Measurements from ENCODE around the gene SFXN2.
"Not testable (repeated sequence)": the region's sequence is repeated elsewhere in the genome, so short reads cannot be mapped to it uniquely, and the experiment has no call there.

The SFXN2 gene

GRCh38 chr10:102714621-102715455 lies at the start of gene SFXN2:
Gene SFXN2, plus strand, starts transcription at chr10:102714636. Its CDS starts 12,001 bp downstream, at chr10:102726637.
- peak; percentile 69 for DNase-seq

GRCh38 chr10:102665904-102666509 lies 48.4 kb upstream of the SFXN2 start:
- DNase-seq, result no peak

DNA sequence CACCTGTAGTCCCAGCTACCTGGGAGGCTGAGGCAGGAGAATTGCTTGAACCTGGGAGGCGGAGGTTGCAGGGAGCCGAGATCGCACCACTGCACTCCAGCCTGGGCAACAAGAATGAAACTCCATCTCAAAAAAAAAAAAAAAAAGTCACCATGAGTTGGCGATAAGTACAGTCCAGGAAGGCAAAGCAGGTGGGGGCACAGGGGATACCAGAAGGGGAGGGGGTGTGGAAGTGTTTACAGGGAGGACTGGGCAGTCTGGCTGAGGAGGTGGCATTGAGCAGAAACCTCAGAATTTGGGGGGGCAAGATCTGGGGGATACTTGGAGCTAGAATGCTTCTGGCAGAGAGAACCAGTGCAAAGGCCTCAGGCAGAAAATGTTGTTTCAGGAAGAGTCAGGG lies 47.0 kb upstream of the SFXN2 start:
- not testable (repeated sequence) for DNase-seq

DNA sequence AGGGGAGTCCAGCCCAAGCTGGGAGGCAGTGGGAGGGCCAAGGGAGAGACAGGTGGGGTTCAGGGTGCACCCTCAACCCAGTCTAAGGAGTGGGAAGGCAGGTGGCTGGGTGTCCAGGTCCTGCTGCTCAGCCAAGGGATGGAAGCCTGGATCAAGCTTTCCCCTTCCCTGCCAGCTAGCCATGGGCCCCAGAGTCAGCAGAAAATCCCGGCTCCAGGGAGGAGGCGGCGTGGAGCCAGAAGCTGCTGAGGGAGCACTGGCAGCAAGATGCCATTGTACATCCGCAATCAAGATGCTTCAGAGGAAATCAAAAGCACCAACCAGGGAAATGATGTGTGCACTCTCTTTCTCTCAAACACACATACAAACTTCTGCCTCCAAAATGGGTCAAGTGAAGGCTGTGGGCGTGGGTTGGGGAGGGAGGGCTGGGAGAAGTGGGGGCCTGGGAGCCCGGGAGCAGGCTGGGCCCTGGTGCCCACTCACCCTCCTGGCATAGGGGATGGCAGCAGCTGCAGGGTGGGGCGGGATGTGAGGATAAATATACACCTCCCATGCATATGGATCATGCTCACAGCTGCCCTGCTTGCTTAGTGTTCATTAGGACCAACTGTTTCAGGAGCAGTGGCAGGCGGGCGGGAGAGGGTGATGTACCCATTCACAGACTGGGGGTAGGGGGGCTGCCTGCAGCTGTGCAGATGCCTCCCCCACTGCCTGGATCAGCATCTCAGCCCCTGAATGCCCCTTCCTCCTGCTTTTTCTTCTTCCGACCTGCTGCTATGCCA lies 45.9 kb upstream of the SFXN2 start:
- DNase-seq, result no peak

DNA sequence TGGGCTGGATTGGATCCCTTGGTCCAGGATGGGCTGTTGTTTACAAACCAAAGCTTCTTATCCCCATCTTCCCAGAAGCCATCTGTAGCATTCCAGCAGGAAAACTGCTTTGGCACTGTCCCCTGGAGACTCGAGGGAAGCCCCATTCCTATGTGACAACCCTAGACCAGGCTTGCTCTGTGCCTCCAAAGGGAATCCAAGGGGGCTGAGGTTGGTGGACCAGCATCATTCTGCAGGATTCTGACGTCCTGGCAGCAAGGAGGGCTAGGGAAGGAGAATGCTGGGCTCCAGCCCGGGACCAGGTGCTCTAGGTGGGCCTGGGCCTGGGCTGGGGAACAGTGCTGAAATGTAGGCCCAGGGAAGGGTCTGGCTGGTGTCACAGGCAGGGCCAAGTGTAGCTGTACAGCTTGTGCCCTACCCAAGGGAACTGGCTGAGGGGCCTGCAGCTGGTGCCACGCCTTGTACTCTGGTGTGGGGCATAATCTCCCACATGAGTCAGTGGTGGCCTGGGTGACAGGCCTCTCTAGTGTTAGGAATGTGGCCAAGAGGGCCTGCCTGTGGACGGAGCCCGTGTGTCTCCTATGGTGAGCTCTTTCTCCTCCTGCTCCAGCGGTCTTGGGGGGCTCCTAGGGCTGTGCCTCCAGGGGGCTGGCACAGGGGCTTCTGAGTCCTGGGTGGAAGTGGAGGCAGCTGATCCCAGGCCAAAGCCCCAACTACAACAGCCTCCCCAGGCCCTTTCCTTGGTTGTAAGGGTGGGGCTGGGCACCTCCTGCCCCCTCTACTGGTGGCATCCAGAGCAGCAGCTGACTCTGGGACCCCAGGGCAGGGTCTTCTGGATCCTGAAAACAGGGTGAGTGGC lies 45.0 kb upstream of the SFXN2 start:
- DNase-seq, result peak; percentile 74

DNA sequence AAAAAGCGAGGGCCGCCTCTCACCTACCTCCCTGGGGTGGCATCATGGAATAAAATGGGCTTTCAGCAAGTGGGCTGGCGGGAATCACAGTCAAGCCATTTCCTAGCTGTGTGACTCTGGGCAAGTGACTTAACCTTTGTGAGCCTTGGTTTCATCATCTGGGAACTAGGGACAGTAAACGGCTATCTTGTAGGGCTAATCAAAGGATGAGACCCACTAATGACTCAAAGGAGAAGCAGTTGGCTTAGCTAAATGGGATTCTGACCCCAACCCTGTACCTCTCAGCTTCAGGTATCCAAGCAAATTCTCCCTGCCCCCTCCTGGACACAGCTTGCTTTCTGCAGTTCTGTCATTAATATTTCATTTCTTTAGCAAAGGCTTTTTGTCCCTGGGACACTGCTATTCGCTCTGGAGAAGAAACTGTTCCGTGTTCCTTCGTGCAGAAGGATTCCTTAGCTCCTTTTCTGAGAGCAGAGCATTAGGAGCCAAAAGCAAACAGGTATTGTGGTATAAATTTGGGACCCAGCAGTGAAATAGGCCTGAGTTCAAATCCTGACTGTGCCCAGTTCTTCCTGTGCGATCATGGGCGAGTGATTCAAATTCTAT lies 44.3 kb upstream of the SFXN2 start:
- no peak for DNase-seq

DNA sequence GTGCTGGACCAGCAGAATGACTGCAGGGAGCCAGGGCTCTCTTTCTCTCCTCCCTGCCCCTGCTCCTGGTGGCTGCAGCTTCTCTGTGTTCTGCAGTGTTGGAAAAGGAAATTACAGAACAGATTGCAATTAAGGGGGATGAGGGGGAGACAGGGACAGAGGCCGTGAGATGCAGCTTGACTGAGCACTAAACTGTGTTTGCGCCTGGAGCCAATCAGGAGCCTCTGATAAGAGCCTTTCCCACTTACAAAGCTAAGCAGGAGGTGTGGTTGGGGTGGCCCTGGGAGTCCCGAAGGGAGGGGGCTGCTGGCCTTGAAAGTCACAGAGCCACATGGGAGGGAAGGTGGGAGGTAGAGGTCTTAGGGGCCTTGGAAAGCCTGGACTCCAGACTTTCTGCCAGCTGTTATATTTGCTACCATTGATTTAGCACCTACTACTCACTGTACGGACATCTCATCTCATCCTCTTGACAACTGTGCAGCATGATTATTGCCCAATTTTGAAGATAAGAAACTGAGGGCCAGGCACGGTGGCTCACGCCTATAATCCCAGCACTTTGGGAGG lies 43.5 kb upstream of the SFXN2 start:
- DNase-seq, result peak; percentile 74

GRCh38 chr10:102673236-102673818 lies 41.1 kb upstream of the SFXN2 start:
- no peak for DNase-seq

DNA sequence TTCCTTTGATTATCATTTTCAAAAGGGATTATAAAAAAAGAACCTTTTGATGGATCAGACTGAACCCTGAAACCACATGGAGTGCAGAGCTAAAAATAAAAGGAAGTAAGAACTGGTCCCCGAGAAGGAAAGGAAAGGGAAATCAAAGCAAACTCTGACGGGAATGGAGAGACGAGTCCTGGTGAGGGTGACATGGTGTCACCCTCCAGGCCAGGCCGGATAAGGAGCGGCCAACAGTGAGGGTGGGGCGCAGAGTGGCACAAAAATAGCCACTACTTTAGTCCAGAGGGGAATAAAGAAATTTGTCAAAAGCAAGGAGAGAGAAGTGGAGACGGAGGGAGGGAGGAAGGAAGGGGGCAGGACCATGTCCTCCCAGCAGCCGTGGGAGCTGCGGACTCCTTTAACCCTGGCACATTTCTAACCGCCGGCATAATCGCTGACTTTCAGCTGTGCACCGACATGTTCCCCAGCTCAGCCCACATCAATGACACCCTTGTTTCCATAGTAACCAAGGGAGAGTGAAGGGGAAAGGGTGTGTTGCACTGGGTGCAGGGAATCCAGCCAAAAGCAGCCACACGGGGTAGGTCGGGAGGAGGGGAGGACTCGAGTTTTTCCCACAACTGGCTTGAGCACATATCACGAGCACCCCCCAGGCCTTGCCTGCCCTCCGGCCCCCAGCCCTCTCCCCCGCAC lies 40.5 kb upstream of the SFXN2 start:
- DNase-seq, result peak; percentile 98

- DNase-seq, result peak; percentile 79
These were observed 39.9 kb upstream of the SFXN2 start for GRCh38 chr10:102674566-102674965.

DNA sequence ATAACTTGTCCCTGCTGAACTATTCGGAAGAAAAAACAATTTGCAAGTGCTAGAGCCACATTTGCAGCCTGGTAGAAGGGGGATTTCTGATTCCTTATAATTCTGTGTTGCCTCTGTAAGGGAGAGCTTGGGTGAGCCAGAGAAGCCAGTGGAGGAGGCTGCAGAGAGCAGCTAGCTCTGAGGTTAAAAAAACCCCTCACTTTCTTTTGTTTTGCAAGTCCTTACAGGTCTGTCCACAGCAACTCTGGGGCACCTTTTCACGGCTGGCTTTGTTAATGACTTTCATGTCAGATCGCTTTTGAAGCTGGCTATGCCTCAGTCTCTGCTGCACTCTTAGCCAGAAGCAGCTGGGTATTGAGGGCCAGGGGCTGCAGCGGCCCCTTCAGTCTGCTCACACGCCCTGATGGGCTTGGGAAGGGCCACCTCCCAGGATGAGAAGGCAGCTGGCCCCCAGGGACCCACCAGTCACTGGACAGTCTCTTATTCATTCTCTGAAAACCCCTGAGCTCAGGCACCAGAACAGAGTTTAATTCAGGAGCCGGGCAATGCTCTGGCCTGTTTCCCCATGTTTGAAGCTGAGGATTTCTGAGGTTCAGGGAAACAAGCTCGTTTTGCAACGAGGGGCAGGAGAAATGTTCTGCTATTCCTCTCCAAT lies 39.3 kb upstream of the SFXN2 start:
- no peak for DNase-seq

GRCh38 chr10:102675666-102676533 lies 38.5 kb upstream of the SFXN2 start:
- peak; percentile 65 for DNase-seq

- DNase-seq, result no peak
These were observed 37.7 kb upstream of the SFXN2 start for GRCh38 chr10:102676534-102677315.

GRCh38 chr10:102677331-102678067 lies 36.9 kb upstream of the SFXN2 start:
- DNase-seq, result no peak

DNA sequence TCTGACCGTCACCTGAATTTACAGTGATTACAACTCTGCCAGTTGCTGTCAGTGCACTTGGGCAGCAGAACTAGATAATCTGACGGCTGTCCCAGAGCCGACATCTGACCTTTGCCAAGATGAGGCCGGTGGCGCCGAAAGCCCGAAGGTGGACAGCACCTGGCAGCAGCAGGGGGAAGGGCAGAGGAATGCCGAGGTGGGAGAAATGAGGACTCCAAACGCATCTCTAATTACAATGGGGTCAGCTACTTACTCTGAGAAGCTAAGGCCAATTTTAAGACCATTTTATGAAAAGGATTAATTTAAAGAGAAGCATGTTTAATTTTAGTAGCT lies 36.4 kb upstream of the SFXN2 start:
- no peak for DNase-seq

DNA sequence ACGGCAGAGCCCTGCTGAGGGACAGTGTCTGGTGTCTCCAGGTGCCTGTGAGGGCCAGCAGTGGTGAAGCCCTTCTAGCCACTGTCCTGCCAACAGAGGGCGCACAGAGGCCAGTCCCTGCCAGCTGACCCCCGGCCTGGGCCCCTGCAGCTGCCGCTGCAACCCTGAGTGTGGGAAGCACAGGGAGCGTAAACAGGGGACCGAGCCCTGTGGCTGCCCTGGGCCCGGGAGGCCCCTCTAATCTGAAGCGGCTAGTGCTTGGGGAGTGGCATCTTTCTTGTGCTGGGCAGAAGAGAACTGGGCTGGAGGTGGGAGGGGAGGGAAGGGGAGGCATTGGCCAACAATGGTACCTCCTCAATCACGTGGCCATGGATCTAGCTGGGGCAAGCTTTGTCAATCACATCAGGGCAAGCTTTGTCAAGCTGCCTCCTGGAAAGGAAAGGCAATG lies 35.6 kb upstream of the SFXN2 start:
- peak; percentile 83 for DNase-seq

GRCh38 chr10:102679596-102679995 lies 34.8 kb upstream of the SFXN2 start:
- DNase-seq, result no peak

- no peak for DNase-seq
These were observed 32.7 kb upstream of the SFXN2 start for GRCh38 chr10:102681696-102682095.
